Dendritic cell treated with granulocyte-macrophage colony-stimulating factor and Interleukin-4, amounts not matched to agents 40 ng/mL and 50 ng/mL, for 4 days (primary cell): Measurements from ENCODE around the gene PPHLN1.
A peak's percentile ranks its signal among the peaks of the same experiment; 100 is the strongest.
"Not testable (repeated sequence)": the region's sequence is repeated elsewhere in the genome, so short reads cannot be mapped to it uniquely, and the experiment has no call there.

ENCODE experiments used
- H3K27ac Mint-ChIP-seq: one replicate; pipeline ENCODE4 v1.8.0; 2022; ENCODE audit warnings: mild to moderate bottlenecking, mixed read lengths
- H3K27me3 Mint-ChIP-seq: one replicate; pipeline ENCODE4 v1.8.0; 2022; ENCODE audit warnings: mild to moderate bottlenecking, mixed read lengths
- H3K36me3 Mint-ChIP-seq: one replicate; pipeline ENCODE4 v1.8.0; 2022; ENCODE audit warnings: low read depth, mixed read lengths
- H3K4me1 Mint-ChIP-seq: one replicate; pipeline ENCODE4 v1.8.0; 2022; ENCODE audit warnings: low read depth, mixed read lengths
- H3K4me3 Mint-ChIP-seq: one replicate; pipeline ENCODE4 v1.8.0; 2022; ENCODE audit warnings: mild to moderate bottlenecking, moderate library complexity, mixed read lengths
- H3K9me3 Mint-ChIP-seq: one replicate; pipeline ENCODE4 v1.8.0; 2022; ENCODE audit warnings: mixed read lengths
- intact Hi-C: fragments of 100-400 bp; cut with micrococcal nuclease; formaldehyde crosslinking; loops from one replicate; pipeline ENCODE4 v1.15.0; 2022

Gene PPHLN1

GRCh38 chr12:42364692-42365091 lies 38.7 kb downstream of the PPHLN1 start:
- Mint-ChIP-seq H3K27ac (no peak overlapping the region), H3K36me3 (peaks cover 27% of the 10 kb centered on the region), H3K9me3 (no peaks in the 10 kb centered on the region), H3K27me3 (no peaks in the 10 kb centered on the region), H3K4me3 (no peak overlapping the region), H3K4me1 (peaks cover 12% of the 10 kb centered on the region)
- intact Hi-C loops, result no loop called here

GRCh38 chr12:42365486-42365885 lies 39.5 kb downstream of the PPHLN1 start:
- H3K4me3 Mint-ChIP-seq, result no peak overlapping the region
- H3K36me3 Mint-ChIP-seq, result peaks cover 26% of the 10 kb centered on the region
- H3K27ac Mint-ChIP-seq, result no peak overlapping the region
- no peaks in the 10 kb centered on the region for H3K27me3 Mint-ChIP-seq
- intact Hi-C loops, result no loop called here
- H3K9me3 Mint-ChIP-seq, result no peaks in the 10 kb centered on the region
- peaks cover 4% of the 10 kb centered on the region for H3K4me1 Mint-ChIP-seq

- Mint-ChIP-seq H3K4me3 (no peak overlapping the region), H3K36me3 (peaks cover 24% of the 10 kb centered on the region), H3K9me3 (no peaks in the 10 kb centered on the region), H3K27me3 (no peaks in the 10 kb centered on the region), H3K27ac (no peak overlapping the region), H3K4me1 (peaks cover 7% of the 10 kb centered on the region)
- intact Hi-C loops, result loop anchor here (5.0 to 10.0 kb wide), 2 partner anchors 238 to 1095 kb away; no protein-coding TSS in a partner anchor
These were observed 44.0 kb downstream of the PPHLN1 start for GRCh38 chr12:42370013-42370412.

DNA sequence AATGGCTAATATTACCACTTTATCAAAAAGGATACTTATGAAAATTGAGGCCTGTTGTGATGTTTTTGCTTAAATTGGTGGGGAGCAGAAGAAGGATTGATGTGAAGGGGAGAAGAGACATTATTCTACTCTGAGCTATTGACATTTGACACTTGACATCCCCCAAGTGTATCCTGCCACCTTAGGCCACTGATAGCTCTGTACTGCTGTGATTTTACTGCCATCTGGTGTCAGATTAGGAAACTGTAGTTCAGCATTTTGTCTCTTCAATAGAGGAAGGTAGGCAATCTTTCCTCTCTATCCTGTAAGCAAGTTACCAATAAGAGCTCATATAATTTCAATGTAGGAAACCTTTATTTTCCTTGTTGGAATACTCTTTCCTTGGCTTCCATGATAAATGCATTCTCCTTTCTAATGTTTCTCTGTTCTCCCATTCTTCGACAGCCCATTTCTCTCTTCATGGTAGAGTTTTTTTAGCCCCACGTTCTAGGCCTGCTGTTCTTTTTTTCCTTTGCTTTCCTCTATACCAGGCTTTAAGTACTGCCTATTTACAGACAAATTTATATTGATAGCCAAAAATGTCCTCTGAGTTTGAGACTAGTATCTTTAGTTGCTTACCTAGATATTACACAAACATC lies 46.3 kb downstream of the PPHLN1 start:
- peaks cover 7% of the 10 kb centered on the region for H3K4me1 Mint-ChIP-seq
- intact Hi-C loops, result loop anchor here (5.0 to 10.0 kb wide), 2 partner anchors 240 to 1097 kb away; no protein-coding TSS in a partner anchor
- no peaks in the 10 kb centered on the region for H3K27me3 Mint-ChIP-seq
- H3K4me3 Mint-ChIP-seq, result no peak overlapping the region
- H3K27ac Mint-ChIP-seq, result no peak overlapping the region
- no peaks in the 10 kb centered on the region for H3K9me3 Mint-ChIP-seq
- peaks cover 45% of the 10 kb centered on the region for H3K36me3 Mint-ChIP-seq

- H3K9me3 Mint-ChIP-seq, result no peaks in the 10 kb centered on the region
- intact Hi-C loops, result loop anchor here (5.0 to 10.0 kb wide), 2 partner anchors 241 to 1099 kb away; no protein-coding TSS in a partner anchor
- H3K4me1 Mint-ChIP-seq, result peaks cover 9% of the 10 kb centered on the region
- H3K27me3 Mint-ChIP-seq, result no peaks in the 10 kb centered on the region
- H3K36me3 Mint-ChIP-seq, result peaks cover 47% of the 10 kb centered on the region
- H3K4me3 Mint-ChIP-seq, result no peak overlapping the region
- H3K27ac Mint-ChIP-seq, result no peak overlapping the region
These were observed 47.7 kb downstream of the PPHLN1 start for GRCh38 chr12:42373669-42374068.

- Mint-ChIP-seq H3K4me3 (no peak overlapping the region), H3K4me1 (peaks cover 38% of the 10 kb centered on the region), H3K36me3 (peaks cover 37% of the 10 kb centered on the region), H3K27me3 (no peaks in the 10 kb centered on the region), H3K27ac (no peak overlapping the region), H3K9me3 (no peaks in the 10 kb centered on the region)
- intact Hi-C loops, result no loop called here
These were observed 54.8 kb downstream of the PPHLN1 start for GRCh38 chr12:42380733-42381132.

DNA sequence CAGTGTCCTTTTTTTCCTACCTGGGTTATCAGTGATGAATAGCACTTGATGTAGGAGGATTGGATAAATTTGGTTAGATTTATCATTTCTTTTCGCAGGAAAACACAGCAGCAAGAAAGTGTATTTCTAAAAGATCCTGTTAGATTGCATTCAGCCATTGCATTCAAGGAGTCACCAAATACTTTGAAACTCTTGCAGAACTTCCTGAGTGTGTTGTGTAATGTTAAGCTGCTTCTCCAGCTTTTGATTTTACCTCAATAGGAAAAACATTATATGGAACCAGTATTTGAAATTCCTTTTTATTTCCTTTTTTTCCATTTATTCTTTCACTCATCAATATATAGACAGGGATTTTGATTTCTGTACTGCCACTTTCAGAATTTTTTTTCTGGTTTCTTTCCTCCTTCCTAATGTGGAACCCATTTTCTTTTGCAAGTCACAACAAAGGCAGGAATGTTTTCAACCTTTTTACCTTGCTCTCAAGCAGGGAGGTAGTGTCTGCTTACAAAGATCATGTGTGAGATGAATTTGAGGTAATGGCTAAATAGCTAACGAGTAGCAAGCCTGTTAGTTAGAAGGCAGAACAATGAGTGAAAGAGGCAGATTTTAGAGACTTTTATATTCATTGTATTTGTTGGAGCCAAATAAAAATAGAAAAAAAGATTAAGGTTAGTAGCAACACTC lies 56.2 kb downstream of the PPHLN1 start:
- Mint-ChIP-seq H3K9me3 (no peaks in the 10 kb centered on the region), H3K4me1 (peaks cover 38% of the 10 kb centered on the region)
- intact Hi-C loops, result no loop called here

GRCh38 chr12:42385326-42385841 lies 59.4 kb downstream of the PPHLN1 start:
- H3K36me3 Mint-ChIP-seq, result peaks cover 46% of the 10 kb centered on the region
- no peak overlapping the region for H3K27ac Mint-ChIP-seq
- no peaks in the 10 kb centered on the region for H3K9me3 Mint-ChIP-seq
- no peaks in the 10 kb centered on the region for H3K27me3 Mint-ChIP-seq
- H3K4me1 Mint-ChIP-seq, result peaks cover 27% of the 10 kb centered on the region
- intact Hi-C loops, result no loop called here
- no peak overlapping the region for H3K4me3 Mint-ChIP-seq

More for the DNA sequence above, 56.2 kb downstream of the PPHLN1 start:
- H3K27ac Mint-ChIP-seq, result peak overlapping the region; percentile 88
- H3K36me3 Mint-ChIP-seq, result peaks cover 25% of the 10 kb centered on the region
- H3K4me3 Mint-ChIP-seq, result peak overlapping the region; percentile 32
- H3K27me3 Mint-ChIP-seq, result no peaks in the 10 kb centered on the region

- Mint-ChIP-seq H3K4me3 (no peak overlapping the region), H3K9me3 (no peaks in the 10 kb centered on the region), H3K4me1 (peaks cover 20% of the 10 kb centered on the region), H3K27me3 (no peaks in the 10 kb centered on the region), H3K27ac (no peak overlapping the region), H3K36me3 (peaks cover 56% of the 10 kb centered on the region)
- intact Hi-C loops, result no loop called here
These were observed 60.3 kb downstream of the PPHLN1 start for GRCh38 chr12:42386308-42386707.

- H3K4me3 Mint-ChIP-seq, H3K27ac Mint-ChIP-seq, H3K27me3 Mint-ChIP-seq, H3K4me1 Mint-ChIP-seq, H3K9me3 Mint-ChIP-seq, intact Hi-C loops: not testable (repeated sequence)
- peaks cover 62% of the 10 kb centered on the region for H3K36me3 Mint-ChIP-seq
These were observed 62.1 kb downstream of the PPHLN1 start for GRCh38 chr12:42388086-42388485.

- no peaks in the 10 kb centered on the region for H3K27me3 Mint-ChIP-seq
- H3K4me3 Mint-ChIP-seq, result no peak overlapping the region
- H3K4me1 Mint-ChIP-seq, result no peaks in the 10 kb centered on the region
- no peak overlapping the region for H3K27ac Mint-ChIP-seq
- peaks cover 69% of the 10 kb centered on the region for H3K36me3 Mint-ChIP-seq
- no peaks in the 10 kb centered on the region for H3K9me3 Mint-ChIP-seq
- intact Hi-C loops, result no loop called here
These were observed 68.5 kb downstream of the PPHLN1 start for GRCh38 chr12:42394429-42394828.

DNA sequence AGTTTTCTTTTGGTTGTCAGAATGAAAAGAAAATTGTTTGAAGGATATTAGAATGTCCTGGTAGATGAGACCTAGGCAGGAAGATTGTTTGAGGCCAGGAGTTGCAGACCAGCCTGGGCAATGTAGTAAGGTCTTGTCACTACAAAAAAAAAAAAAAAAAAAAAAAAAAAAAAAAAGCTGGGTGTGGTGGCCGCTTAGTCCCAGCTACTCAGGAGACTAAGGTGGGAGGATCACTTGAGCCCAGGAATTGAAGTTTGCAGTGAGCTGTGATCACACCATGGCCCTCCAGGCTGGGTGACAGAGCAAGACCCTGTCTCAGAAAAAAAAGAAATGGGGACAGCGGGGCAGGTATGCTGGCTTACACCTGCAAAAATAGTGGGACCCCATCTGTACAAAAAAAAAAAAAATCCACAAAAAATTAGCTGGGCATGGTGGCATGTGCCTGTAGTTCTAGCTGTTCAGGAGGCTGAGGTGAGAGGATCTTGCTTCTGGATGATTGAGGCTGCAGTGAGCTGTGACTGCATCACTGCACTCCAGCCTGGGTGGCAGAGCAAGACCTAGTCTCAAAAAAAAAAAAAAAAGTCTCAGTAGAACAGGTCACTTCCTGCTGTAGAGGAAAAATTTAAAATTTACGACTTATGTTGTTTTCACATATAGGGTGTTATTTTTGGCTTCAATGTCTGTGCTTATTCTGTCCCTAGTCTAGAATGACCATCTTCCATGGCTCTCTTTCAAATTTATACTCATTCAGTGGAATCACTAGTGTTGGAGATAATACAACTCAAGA lies 70.7 kb downstream of the PPHLN1 start:
- Mint-ChIP-seq H3K9me3 (no peaks in the 10 kb centered on the region), H3K27ac (no peak overlapping the region), H3K4me3 (no peak overlapping the region), H3K4me1 (no peaks in the 10 kb centered on the region), H3K27me3 (no peaks in the 10 kb centered on the region), H3K36me3 (peaks cover 68% of the 10 kb centered on the region)
- intact Hi-C loops, result no loop called here

GRCh38 chr12:42402821-42403411 lies 76.9 kb downstream of the PPHLN1 start:
- H3K36me3 Mint-ChIP-seq, result peaks cover 61% of the 10 kb centered on the region
- H3K27me3 Mint-ChIP-seq, result no peaks in the 10 kb centered on the region
- H3K4me3 Mint-ChIP-seq, result no peak overlapping the region
- no peaks in the 10 kb centered on the region for H3K9me3 Mint-ChIP-seq
- intact Hi-C loops, result no loop called here
- H3K27ac Mint-ChIP-seq, result no peak overlapping the region
- no peaks in the 10 kb centered on the region for H3K4me1 Mint-ChIP-seq
